PFSK-1 (cell line): ENCODE results near the gene JMJD1C.

Experiments used
- POLR2AphosphoS5 ChIP-seq: IDR thresholded peaks from 2 replicates; pipeline ENCODE4 v1.6.1; 2012; ENCODE audit warnings: low read depth, mild to moderate bottlenecking, control low read depth, low read length, moderate library complexity
- TF ChIP-seq, protein P1 (sequence below), 2 experiments: IDR thresholded peaks; 2 replicates each; pipeline versions ENCODE4 v1.6.1 to v1.8.0; 2011 to 2012; ENCODE audit warnings: low read depth in 2 of 2, low read length in 2 of 2, control low read depth in 1 of 2, inconsistent platforms in 1 of 2, mild to moderate bottlenecking in 1 of 2, moderate library complexity in 1 of 2; ENCODE audit not compliant: insufficient read depth in 1 of 2

DNA sequence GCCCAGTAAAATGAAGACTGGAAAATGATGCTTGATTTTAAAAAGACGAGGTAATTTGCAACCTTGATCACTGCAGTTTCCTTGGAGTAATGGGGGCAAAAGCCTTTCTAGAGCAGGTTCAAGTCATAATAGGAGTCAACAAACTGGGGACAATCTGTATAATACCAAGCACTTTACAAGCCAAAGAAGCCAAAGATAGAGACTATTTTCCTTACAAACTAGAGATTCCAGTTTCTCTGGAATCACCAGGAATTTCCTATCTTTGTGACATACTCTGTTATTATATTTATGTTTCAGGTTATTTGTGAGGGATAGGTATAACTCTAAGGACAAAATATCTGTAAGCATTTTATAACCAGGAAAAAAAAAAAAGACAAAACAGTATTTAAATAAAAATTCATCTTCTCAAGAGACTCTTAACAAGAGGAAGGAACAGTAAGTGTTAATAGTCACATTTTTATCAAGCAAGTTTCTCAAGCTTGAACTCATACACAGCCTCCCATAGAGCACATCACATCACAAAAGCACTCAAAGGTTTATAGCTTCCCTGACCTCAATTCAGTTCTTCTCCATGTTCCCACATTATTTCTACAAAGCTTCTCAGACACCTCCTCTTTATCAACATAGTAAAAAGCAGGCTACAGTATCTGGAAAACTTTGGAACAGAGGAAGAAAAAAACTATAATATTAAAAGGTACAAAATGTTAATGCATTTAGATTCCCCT lies 18.9 kb downstream of the JMJD1C start:
- no peak for TF ChIP-seq POLR2AphosphoS5
- TF ChIP-seq, protein P1, sequence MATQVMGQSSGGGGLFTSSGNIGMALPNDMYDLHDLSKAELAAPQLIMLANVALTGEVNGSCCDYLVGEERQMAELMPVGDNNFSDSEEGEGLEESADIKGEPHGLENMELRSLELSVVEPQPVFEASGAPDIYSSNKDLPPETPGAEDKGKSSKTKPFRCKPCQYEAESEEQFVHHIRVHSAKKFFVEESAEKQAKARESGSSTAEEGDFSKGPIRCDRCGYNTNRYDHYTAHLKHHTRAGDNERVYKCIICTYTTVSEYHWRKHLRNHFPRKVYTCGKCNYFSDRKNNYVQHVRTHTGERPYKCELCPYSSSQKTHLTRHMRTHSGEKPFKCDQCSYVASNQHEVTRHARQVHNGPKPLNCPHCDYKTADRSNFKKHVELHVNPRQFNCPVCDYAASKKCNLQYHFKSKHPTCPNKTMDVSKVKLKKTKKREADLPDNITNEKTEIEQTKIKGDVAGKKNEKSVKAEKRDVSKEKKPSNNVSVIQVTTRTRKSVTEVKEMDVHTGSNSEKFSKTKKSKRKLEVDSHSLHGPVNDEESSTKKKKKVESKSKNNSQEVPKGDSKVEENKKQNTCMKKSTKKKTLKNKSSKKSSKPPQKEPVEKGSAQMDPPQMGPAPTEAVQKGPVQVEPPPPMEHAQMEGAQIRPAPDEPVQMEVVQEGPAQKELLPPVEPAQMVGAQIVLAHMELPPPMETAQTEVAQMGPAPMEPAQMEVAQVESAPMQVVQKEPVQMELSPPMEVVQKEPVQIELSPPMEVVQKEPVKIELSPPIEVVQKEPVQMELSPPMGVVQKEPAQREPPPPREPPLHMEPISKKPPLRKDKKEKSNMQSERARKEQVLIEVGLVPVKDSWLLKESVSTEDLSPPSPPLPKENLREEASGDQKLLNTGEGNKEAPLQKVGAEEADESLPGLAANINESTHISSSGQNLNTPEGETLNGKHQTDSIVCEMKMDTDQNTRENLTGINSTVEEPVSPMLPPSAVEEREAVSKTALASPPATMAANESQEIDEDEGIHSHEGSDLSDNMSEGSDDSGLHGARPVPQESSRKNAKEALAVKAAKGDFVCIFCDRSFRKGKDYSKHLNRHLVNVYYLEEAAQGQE (IDR thresholded peaks at IDR 0.05; ENCODE audit: insufficient read depth in 1 of 2, low read depth in 2 of 2, low read length in 2 of 2): no peak
